ENCODE measurements around the gene DPF3.

GRCh38 chr14:72815430-72815829 is 78.5 kb downstream of the DPF3 start:
- TF ChIP-seq CTCF (conservative IDR thresholded peaks at IDR 0.05 in 1 of 2, IDR thresholded peaks at IDR 0.05 in 1 of 2; ENCODE audit: low read depth in 1 of 2, low read length in 2 of 2): no peak
- TF ChIP-seq EZH2 (IDR thresholded peaks at IDR 0.05; ENCODE audit: low read length, missing control alignments): no peak

Measured in fibroblast of lung (primary cell).